Left ventricle myocardium inferior (tissue), 1 donor: ENCODE data around the gene SOX9. TPM values are rescaled to one million over a fixed set of nuclear protein-coding genes. Genes with fewer than 3 reads are reported as not detected.
"Not testable (repeated sequence)": the region's sequence is repeated elsewhere in the genome, so short reads cannot be mapped to it uniquely, and the experiment has no call there.

Experiments
- DNase-seq: peaks from one replicate; pipeline ENCODE4 v3.0.0-alpha.2; 2020
- H3K27ac ChIP-seq: fragments of 200-600 bp; replicated peaks from 2 replicates; pipeline ENCODE4 v1.8.0; 2021
- H3K27me3 ChIP-seq: fragments of 200-600 bp; 2 replicates; pipeline ENCODE4 v1.8.0; 2021; ENCODE audit warnings: low read depth
- H3K36me3 ChIP-seq: fragments of 200-600 bp; 2 replicates; pipeline ENCODE4 v1.8.0; 2021
- H3K4me1 ChIP-seq: fragments of 200-600 bp; 2 replicates; pipeline ENCODE4 v1.8.0; 2021
- H3K4me3 ChIP-seq: fragments of 200-600 bp; 2 replicates; pipeline ENCODE4 v1.8.0; 2021; ENCODE audit warnings: mild to moderate bottlenecking, moderate library complexity
- H3K9me3 ChIP-seq: fragments of 200-600 bp; replicated peaks from 2 replicates; pipeline ENCODE4 v1.8.0; 2021
- CTCF ChIP-seq: fragments of 200-600 bp; IDR thresholded peaks from 2 replicates; pipeline ENCODE4 v1.8.0; 2021; ENCODE audit warnings: antibody characterized with exemption, mild to moderate bottlenecking, borderline replicate concordance
- intact Hi-C: fragments of 100-400 bp; cut with micrococcal nuclease; formaldehyde crosslinking; loops from one replicate; pipeline ENCODE4 v1.11.0; 2022
- total RNA-seq: library from RNA; stranded (reverse); fragmentation: NEBNext Ultra II Directional; extraction: Animal tissue kit (Norgen Biotek cat#: 25700); gene quantifications from one replicate; pipeline ENCODE4 v1.2.1, GENCODE V29; 2021
- donor health status: DM: no; HTN: yes; CAD: no; lungs with severe emphysema.

The SOX9 gene
- total RNA-seq, 1 donor from 2014 or later: 15.0 TPM

GRCh38 chr17:72110942-72111318 is 9.9 kb upstream of the SOX9 start:
- Histone ChIP-seq H3K27ac (no peak overlapping the region), H3K36me3 (no peaks in the 10 kb centered on the region), H3K9me3 (no peaks in the 10 kb centered on the region), H3K27me3 (peaks cover 32% of the 10 kb centered on the region), H3K4me1 (peaks cover 4% of the 10 kb centered on the region), H3K4me3 (peak overlapping the region; percentile 42)
- intact Hi-C loops: loop anchor here (10.0 kb wide), 1 partner anchor 636 kb away; no protein-coding TSS in a partner anchor
- no peak for TF ChIP-seq CTCF
- DNase-seq: no peak

GRCh38 chr17:72111336-72111923 is 9.4 kb upstream of the SOX9 start:
- no peak overlapping the region for H3K4me3 ChIP-seq

GRCh38 chr17:72111926-72112325 is 8.9 kb upstream of the SOX9 start:
- intact Hi-C loops: loop anchor here (10.0 kb wide), 1 partner anchor 637 kb away; no protein-coding TSS in a partner anchor
- H3K27me3 ChIP-seq: peaks cover 42% of the 10 kb centered on the region
- DNase-seq: not testable (repeated sequence)

More at GRCh38 chr17:72111336-72111923, 9.4 kb upstream of the SOX9 start:
- no peak for DNase-seq
- Histone ChIP-seq H3K4me1 (peaks cover 8% of the 10 kb centered on the region), H3K9me3 (no peaks in the 10 kb centered on the region), H3K36me3 (no peaks in the 10 kb centered on the region), H3K27ac (no peak overlapping the region), H3K27me3 (peaks cover 37% of the 10 kb centered on the region)
- intact Hi-C loops: loop anchor here (10.0 kb wide), 1 partner anchor 637 kb away; no protein-coding TSS in a partner anchor
- no peak for TF ChIP-seq CTCF

GRCh38 chr17:72113751-72114150 is 7.1 kb upstream of the SOX9 start:
- no peak for DNase-seq
- Histone ChIP-seq H3K4me3 (no peak overlapping the region), H3K36me3 (no peaks in the 10 kb centered on the region), H3K9me3 (no peaks in the 10 kb centered on the region), H3K27me3 (peaks cover 58% of the 10 kb centered on the region), H3K27ac (peak overlapping the region; percentile 43), H3K4me1 (peaks cover 30% of the 10 kb centered on the region)
- no peak for TF ChIP-seq CTCF
- intact Hi-C loops: loop anchor here (10.0 kb wide), 1 partner anchor 639 kb away; no protein-coding TSS in a partner anchor

More at GRCh38 chr17:72111926-72112325, 8.9 kb upstream of the SOX9 start:
- H3K9me3 ChIP-seq, H3K27ac ChIP-seq, H3K36me3 ChIP-seq, H3K4me3 ChIP-seq: not testable (repeated sequence)
- peaks cover 13% of the 10 kb centered on the region for H3K4me1 ChIP-seq

GRCh38 chr17:72115781-72116525 is 4.9 kb upstream of the SOX9 start:
- no peak overlapping the region for H3K27ac ChIP-seq
- H3K4me1 ChIP-seq: peaks cover 44% of the 10 kb centered on the region
- DNase-seq: no peak
- no peak for TF ChIP-seq CTCF
- no peaks in the 10 kb centered on the region for H3K9me3 ChIP-seq
- intact Hi-C loops: loop anchor here (10.0 kb wide), 1 partner anchor 641 kb away; no protein-coding TSS in a partner anchor
- H3K27me3 ChIP-seq: peaks cover 79% of the 10 kb centered on the region
- H3K4me3 ChIP-seq: peak overlapping the region; percentile 81
- no peaks in the 10 kb centered on the region for H3K36me3 ChIP-seq
